K562 (cell line): ENCODE data around the gene DNAH1. TPM values are rescaled to one million over a fixed set of nuclear protein-coding genes. Genes with fewer than 3 reads are reported as not detected.
A peak's percentile ranks its signal among the peaks of the same experiment; 100 is the strongest.

Source experiments
- ARID1B ChIP-seq: fragments of 450-650 bp; IDR thresholded peaks from 2 replicates; pipeline ENCODE4 v1.6.1; 2016; ENCODE audit warnings: antibody characterized with exemption, mild to moderate bottlenecking, inconsistent platforms
- ARID2 ChIP-seq: fragments of 450-650 bp; IDR thresholded peaks from 2 replicates; pipeline ENCODE4 v1.6.1; 2017; ENCODE audit warnings: antibody characterized with exemption, mild to moderate bottlenecking
- ARID4B ChIP-seq: sonication (generic); formaldehyde crosslinking; IDR thresholded peaks from 2 replicates; pipeline ENCODE4 v1.8.0; 2022; ENCODE audit warnings: mild to moderate bottlenecking, missing genetic modification reagents
- BCOR ChIP-seq: fragments of 450-650 bp; IDR thresholded peaks from 2 replicates; pipeline ENCODE4 v1.6.1; 2016
- ELF2 ChIP-seq: fragments of 250-450 bp; sonication (Bioruptor Pico); IDR thresholded peaks from 2 replicates; pipeline ENCODE4 v1.5.0; 2021; ENCODE audit warnings: mild to moderate bottlenecking
- HNRNPL ChIP-seq: fragments of 200-400 bp; formaldehyde crosslinking; IDR thresholded peaks from 2 replicates; pipeline ENCODE4 v1.6.1; 2017; ENCODE audit warnings: low read depth, mild to moderate bottlenecking, low read length
- KLF16 ChIP-seq: IDR thresholded peaks from 2 replicates; pipeline ENCODE4 v1.6.1; 2016; ENCODE audit warnings: antibody characterized with exemption
- MAFK ChIP-seq: IDR thresholded peaks from 2 replicates; pipeline ENCODE4 v1.6.1; 2011; ENCODE audit warnings: low read length, improper control_type of control experiment
- MEF2A ChIP-seq: IDR thresholded peaks from 2 replicates; pipeline ENCODE4 v1.6.1; 2011; ENCODE audit warnings: low read depth, mild to moderate bottlenecking, low read length, moderate library complexity; ENCODE audit not compliant: control insufficient read depth
- NFIC ChIP-seq: fragments of 450-650 bp; IDR thresholded peaks from 2 replicates; pipeline ENCODE4 v1.6.1; 2017; ENCODE audit warnings: mild to moderate bottlenecking, inconsistent platforms
- NUFIP1 ChIP-seq: fragments of 450-650 bp; IDR thresholded peaks from 2 replicates; pipeline ENCODE4 v1.6.1; 2018; ENCODE audit not compliant: partially characterized antibody
- TBL1XR1 ChIP-seq, 2 experiments: IDR thresholded peaks; 2 replicates each; pipeline ENCODE4 v1.6.1; 2012; ENCODE audit warnings: improper control_type of control experiment in 2 of 2, low read length in 2 of 2, mild to moderate bottlenecking in 1 of 2
- ZNF316 ChIP-seq: fragments of 450-650 bp; IDR thresholded peaks from 2 replicates; pipeline ENCODE4 v1.6.1; 2016
- ZNF384 ChIP-seq: IDR thresholded peaks from 2 replicates; pipeline ENCODE4 v1.6.1; 2012; ENCODE audit warnings: low read depth, low read length, improper control_type of control experiment
- ZNF518B ChIP-seq: fragments of 250-450 bp; sonication (Bioruptor Pico); IDR thresholded peaks from 2 replicates; pipeline ENCODE4 v1.5.0; 2021; ENCODE audit warnings: mild to moderate bottlenecking, moderate library complexity
- polyA plus RNA-seq, 8 experiments: library from polyadenylated mRNA; depleted of rRNA in 4 of 8; stranded (reverse) in 5 of 8; unstranded in 3 of 8; fragments of >200 nt; fragmentation: Nextera tagmentation in 2 of 8; fragmentation: Illumina TruSeq in 1 of 8; extraction: Ambion mirVana in 2 of 8; extraction: Trizol in 1 of 8; gene quantifications; 2 replicates each; pipeline versions ENCODE4 v1.2.1 to v1.2.3, GENCODE V29; 2011 to 2014; ENCODE audit warnings: inconsistent platforms in 1 of 8, missing spikeins in 1 of 8
- total RNA-seq, 7 experiments: library from RNA; depleted of rRNA in 6 of 7; stranded (reverse); fragments of >200 nt in 6 of 7; fragmentation: Illumina TruSeq in 2 of 7; extraction: Trizol in 2 of 7; gene quantifications; 2 replicates each; pipeline versions ENCODE4 v1.2.1 to v1.2.3, GENCODE V29; 2011 to 2021; ENCODE audit warnings: low replicate concordance in 1 of 7
- TF ChIP-seq, protein P1 (sequence below): sonication (generic); formaldehyde crosslinking; IDR thresholded peaks from 2 replicates; pipeline ENCODE4 v1.8.1; 2022; ENCODE audit warnings: missing genetic modification reagents
- TF ChIP-seq, protein P2 (sequence below), 2 experiments: fragments of 450-650 bp in 1 of 2; sonication (generic) in 1 of 2; formaldehyde crosslinking in 1 of 2; IDR thresholded peaks in 1 of 2; conservative IDR thresholded peaks in 1 of 2; 2 replicates each; pipeline versions ENCODE4 v1.6.1 to v1.8.1; 2016 to 2023; ENCODE audit warnings: mild to moderate bottlenecking in 2 of 2, moderate library complexity in 2 of 2, inconsistent platforms in 1 of 2, missing genetic modification reagents in 1 of 2
- TF ChIP-seq, protein P3 (sequence below): fragments of 250-450 bp; sonication (Bioruptor Pico); IDR thresholded peaks from 2 replicates; pipeline ENCODE4 v1.4.0; 2020; ENCODE audit warnings: borderline replicate concordance

Gene DNAH1
- total and polyA plus RNA-seq, 9 of the 15 experiments (the other 6 are each of a cell fraction or from before 2014, with no cell fraction given): 0.04 to 0.84 (median 0.50) TPM

DNA sequence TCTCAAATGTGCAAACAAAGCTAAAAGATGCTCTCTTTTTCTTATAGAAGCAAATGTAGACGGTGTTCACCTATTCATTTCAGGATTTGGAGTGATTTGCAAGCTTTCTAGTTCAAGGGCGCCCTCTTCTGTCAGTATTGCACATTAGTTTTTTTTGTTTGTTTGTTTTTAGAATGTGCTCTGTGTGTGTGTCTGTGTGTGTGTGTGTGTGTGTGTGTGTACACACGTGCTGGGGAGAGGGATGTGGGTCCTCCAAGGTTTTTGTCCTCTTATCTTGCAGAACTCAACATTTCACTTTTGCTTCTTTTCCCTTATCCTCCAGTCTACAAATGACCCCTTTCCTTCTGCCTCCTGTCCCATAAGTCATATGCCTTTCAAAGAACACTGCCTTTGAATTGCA is 23.5 kb downstream of the DNAH1 start (continued):
- no peak for TF ChIP-seq ZNF518B (CRISPR knock-in tag)
- TF ChIP-seq, protein P1, sequence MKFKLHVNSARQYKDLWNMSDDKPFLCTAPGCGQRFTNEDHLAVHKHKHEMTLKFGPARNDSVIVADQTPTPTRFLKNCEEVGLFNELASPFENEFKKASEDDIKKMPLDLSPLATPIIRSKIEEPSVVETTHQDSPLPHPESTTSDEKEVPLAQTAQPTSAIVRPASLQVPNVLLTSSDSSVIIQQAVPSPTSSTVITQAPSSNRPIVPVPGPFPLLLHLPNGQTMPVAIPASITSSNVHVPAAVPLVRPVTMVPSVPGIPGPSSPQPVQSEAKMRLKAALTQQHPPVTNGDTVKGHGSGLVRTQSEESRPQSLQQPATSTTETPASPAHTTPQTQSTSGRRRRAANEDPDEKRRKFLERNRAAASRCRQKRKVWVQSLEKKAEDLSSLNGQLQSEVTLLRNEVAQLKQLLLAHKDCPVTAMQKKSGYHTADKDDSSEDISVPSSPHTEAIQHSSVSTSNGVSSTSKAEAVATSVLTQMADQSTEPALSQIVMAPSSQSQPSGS (CRISPR knock-in tag): no peak
- no peak for TF ChIP-seq MAFK
- 0 out of 2 replicates have a peak, but pooled peaks have one; percentile 37 for TF ChIP-seq BCOR
- no peak for TF ChIP-seq MEF2A
- TF ChIP-seq, protein P2, sequence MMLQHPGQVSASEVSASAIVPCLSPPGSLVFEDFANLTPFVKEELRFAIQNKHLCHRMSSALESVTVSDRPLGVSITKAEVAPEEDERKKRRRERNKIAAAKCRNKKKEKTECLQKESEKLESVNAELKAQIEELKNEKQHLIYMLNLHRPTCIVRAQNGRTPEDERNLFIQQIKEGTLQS (IDR thresholded peaks at IDR 0.05): no peak
- TF ChIP-seq, protein P2 (CRISPR knock-in tag; conservative IDR thresholded peaks at IDR 0.05): no peak
- TF ChIP-seq ARID2: peak; percentile 87; the same call in 1 of the 2 replicates
- no peak for TF ChIP-seq ELF2 (CRISPR knock-in tag)
- TF ChIP-seq TBL1XR1 (IDR thresholded peaks at IDR 0.05; ENCODE audit: low read length in 2 of 2): no peak
- 0 out of 2 replicates have a peak, but pooled peaks have one; percentile 39 for TF ChIP-seq ARID1B
- no peak for TF ChIP-seq NUFIP1
- no peak for TF ChIP-seq HNRNPL
- no peak for TF ChIP-seq ARID4B (CRISPR knock-in tag)
- TF ChIP-seq NFIC: peak; percentile 24; the same call in 1 of the 2 replicates
- peak; percentile 32; the same call in 1 of the 2 replicates for TF ChIP-seq ZNF384
- TF ChIP-seq, protein P3, sequence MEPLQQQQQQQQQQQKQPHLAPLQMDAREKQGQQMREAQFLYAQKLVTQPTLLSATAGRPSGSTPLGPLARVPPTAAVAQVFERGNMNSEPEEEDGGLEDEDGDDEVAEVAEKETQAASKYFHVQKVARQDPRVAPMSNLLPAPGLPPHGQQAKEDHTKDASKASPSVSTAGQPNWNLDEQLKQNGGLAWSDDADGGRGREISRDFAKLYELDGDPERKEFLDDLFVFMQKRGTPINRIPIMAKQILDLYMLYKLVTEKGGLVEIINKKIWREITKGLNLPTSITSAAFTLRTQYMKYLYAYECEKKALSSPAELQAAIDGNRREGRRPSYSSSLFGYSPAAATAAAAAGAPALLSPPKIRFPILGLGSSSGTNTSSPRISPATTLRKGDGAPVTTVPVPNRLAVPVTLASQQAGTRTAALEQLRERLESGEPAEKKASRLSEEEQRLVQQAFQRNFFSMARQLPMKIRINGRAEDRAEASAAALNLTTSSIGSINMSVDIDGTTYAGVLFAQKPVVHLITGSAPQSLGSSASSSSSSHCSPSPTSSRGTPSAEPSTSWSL (CRISPR knock-in tag): no peak
- TF ChIP-seq ZNF316: peak; percentile 31; the same call in 1 of the 2 replicates
- TF ChIP-seq KLF16: no peak
